ENCODE data around the gene IDH3A. TPM values are rescaled to one million over a fixed set of nuclear protein-coding genes. Genes with fewer than 3 reads are reported as not detected.

IDH3A gene
- polyA plus RNA-seq, 3 donors, result 46.5 to 85.0 (median 74.0) TPM

DNA sequence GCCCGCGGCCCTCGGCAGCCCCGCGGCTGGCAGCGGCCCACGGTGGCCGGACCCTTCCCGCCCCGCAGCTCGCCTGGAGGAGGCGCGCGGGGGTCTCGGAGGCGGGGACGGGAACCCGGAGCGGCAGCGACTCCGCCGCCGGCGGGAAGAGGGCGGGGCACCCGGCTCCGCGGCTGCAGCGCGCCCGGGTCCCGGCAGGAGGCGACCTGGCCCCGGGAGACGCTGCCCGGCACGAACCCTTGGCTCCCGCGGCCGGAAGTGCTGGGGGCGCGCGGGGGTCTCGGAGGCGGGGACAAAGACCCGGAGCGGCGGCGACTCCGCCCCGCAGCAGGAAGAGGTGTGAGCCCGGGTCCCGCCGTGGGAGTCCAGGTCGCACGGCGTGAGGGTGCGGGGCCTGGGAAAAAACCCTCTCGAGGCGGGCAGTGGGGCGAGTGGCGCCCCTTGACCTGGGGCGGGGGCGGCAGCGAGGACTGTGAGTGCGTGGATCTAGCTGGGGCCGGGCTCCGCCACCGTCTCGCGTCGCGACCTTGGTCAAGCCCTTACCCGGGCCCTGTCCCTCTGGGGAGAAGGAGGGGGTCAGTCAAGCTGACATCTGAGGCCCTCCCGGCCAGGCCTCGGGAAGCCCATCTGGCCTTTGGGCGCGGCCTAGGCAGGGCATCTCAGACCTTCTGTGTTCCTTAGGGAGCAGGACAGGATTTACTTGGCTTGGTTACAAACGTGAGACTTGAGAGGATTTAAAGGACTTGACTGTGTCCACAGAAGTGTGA is 17.7 kb upstream of the IDH3A start, which contains the start of gene CIB2:
Gene CIB2, minus strand, starts transcription at position 151 of the 767 bp plus-strand sequence. CDS start 230 bp downstream, outside the sequence.
- peak within 1 kb of the TSS; percentile 82 for H3K4me2 ChIP-seq (replicated peaks; ENCODE audit: extremely low read depth, low read length, poor library complexity, severe bottlenecking)
- no peaks in the 10 kb centered on the region for H4K20me1 ChIP-seq (ENCODE audit: insufficient read depth, low read length)
- WGBS (ENCODE audit: insufficient coverage), result under 1% methylated on average over 71 of the region's 79 CpGs
- H3K9me3 Mint-ChIP-seq, result peaks cover 0 to 4% (median 0%) of the 10 kb centered on the region in 7 donors
- H2AFZ ChIP-seq (ENCODE audit: insufficient read depth, low read depth, low read length, poor library complexity, severe bottlenecking), result peak within 1 kb of the TSS; percentile 99
- peaks cover 10 to 14% (median 12%) of the 10 kb centered on the region in 3 donors for H3K27me3 Mint-ChIP-seq (ENCODE audit: low read depth in 3 of 3)
- H3K27me3 ChIP-seq (ENCODE audit: control insufficient read depth in 2 of 2, insufficient read depth in 2 of 2, low read length in 2 of 2), result peaks cover 0 to 8% of the 10 kb centered on the region in 2 donors
- peak within 1 kb of the TSS in 5 of 7 donors; percentile 23 to 75 (median 72) for H3K27ac Mint-ChIP-seq
- DNase-seq, result peak; percentile 29 to 58 (median 55)
- TF ChIP-seq, protein P1, sequence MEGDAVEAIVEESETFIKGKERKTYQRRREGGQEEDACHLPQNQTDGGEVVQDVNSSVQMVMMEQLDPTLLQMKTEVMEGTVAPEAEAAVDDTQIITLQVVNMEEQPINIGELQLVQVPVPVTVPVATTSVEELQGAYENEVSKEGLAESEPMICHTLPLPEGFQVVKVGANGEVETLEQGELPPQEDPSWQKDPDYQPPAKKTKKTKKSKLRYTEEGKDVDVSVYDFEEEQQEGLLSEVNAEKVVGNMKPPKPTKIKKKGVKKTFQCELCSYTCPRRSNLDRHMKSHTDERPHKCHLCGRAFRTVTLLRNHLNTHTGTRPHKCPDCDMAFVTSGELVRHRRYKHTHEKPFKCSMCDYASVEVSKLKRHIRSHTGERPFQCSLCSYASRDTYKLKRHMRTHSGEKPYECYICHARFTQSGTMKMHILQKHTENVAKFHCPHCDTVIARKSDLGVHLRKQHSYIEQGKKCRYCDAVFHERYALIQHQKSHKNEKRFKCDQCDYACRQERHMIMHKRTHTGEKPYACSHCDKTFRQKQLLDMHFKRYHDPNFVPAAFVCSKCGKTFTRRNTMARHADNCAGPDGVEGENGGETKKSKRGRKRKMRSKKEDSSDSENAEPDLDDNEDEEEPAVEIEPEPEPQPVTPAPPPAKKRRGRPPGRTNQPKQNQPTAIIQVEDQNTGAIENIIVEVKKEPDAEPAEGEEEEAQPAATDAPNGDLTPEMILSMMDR (IDR thresholded peaks at IDR 0.05), result peak; percentile 94
- H3K9me3 ChIP-seq (replicated peaks in 1 of 2; ENCODE audit: control insufficient read depth in 1 of 2, insufficient read depth in 1 of 2, low read length in 2 of 2), result no peaks in the 10 kb centered on the region
- no peaks in the 10 kb centered on the region for H3K79me2 ChIP-seq (ENCODE audit: insufficient read depth, low read length)
- peaks cover 9 to 20% of the 10 kb centered on the region in 2 donors for H3K4me1 ChIP-seq (ENCODE audit: control insufficient read depth in 1 of 2, insufficient read depth in 2 of 2, low read length in 2 of 2)
- peak within 1 kb of the TSS; percentile 85 to 89 for H3K4me3 Mint-ChIP-seq
- intact Hi-C loops (cut with micrococcal nuclease), result loop anchor here in 1 of 2 donors (5.0 kb wide), 2 partner anchors 66 to 111 kb away; no protein-coding TSS in a partner anchor
- H3K27ac ChIP-seq (ENCODE audit: low read depth in 1 of 2, low read length in 2 of 2), result peak within 1 kb of the TSS in 1 of 2 donors; percentile 73
- peaks cover 26% of the 10 kb centered on the region for H3K4me1 Mint-ChIP-seq
- no peaks in the 10 kb centered on the region for H3K36me3 Mint-ChIP-seq
- peak within 1 kb of the TSS; percentile 82 for H3K9ac ChIP-seq (ENCODE audit: insufficient read depth, low read length, poor library complexity, severe bottlenecking)
- H3K4me3 ChIP-seq (replicated peaks in 1 of 3; ENCODE audit: low read depth in 2 of 3, low read length in 3 of 3), result peak within 1 kb of the TSS; percentile 74 to 84 (median 79)
- H3K36me3 ChIP-seq (replicated peaks in 1 of 2; ENCODE audit: control insufficient read depth in 1 of 2, insufficient read depth in 2 of 2, low read length in 2 of 2), result no peaks in the 10 kb centered on the region

DNA sequence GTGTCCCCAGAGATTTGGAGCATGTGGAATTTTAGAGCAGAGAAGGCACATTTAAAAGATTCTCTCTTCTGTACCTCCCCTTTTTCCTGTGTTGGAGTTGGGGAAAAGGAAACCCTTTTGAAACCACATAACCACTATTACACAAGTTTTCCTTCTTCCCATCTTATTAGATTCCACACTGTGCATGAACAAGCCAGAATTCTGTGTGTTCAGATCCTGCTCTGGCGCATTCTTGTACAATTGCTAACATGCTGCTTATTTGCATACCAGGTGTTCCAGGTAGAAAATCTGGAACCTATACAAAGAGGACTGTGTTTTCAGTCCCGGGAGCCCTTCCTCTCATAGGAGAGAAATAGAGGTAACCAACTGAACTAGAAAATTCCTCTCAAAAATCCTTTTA is 15.4 kb upstream of the IDH3A start:
- peaks cover 0 to 4% (median 0%) of the 10 kb centered on the region in 7 donors for H3K9me3 Mint-ChIP-seq

More for the DNA sequence above, 15.4 kb upstream of the IDH3A start:
- Histone ChIP-seq H3K27ac (ENCODE audit: low read depth in 1 of 2, low read length in 2 of 2) (no peak overlapping the region), H3K9me3 (replicated peaks in 1 of 2; ENCODE audit: control insufficient read depth in 1 of 2, insufficient read depth in 1 of 2, low read length in 2 of 2) (no peaks in the 10 kb centered on the region), H3K27me3 (ENCODE audit: control insufficient read depth in 2 of 2, insufficient read depth in 2 of 2, low read length in 2 of 2) (peaks cover 0 to 8% of the 10 kb centered on the region in 2 donors), H3K79me2 (ENCODE audit: insufficient read depth, low read length) (no peaks in the 10 kb centered on the region), H3K4me2 (replicated peaks; ENCODE audit: extremely low read depth, low read length, poor library complexity, severe bottlenecking) (no peak overlapping the region), H3K4me1 (ENCODE audit: control insufficient read depth in 1 of 2, insufficient read depth in 2 of 2, low read length in 2 of 2) (peaks cover 9 to 20% of the 10 kb centered on the region in 2 donors), H3K36me3 (replicated peaks in 1 of 2; ENCODE audit: control insufficient read depth in 1 of 2, insufficient read depth in 2 of 2, low read length in 2 of 2) (no peaks in the 10 kb centered on the region), H3K9ac (ENCODE audit: insufficient read depth, low read length, poor library complexity, severe bottlenecking) (peak overlapping the region; percentile 27), H3K4me3 (replicated peaks in 1 of 3; ENCODE audit: low read depth in 2 of 3, low read length in 3 of 3) (no peak overlapping the region), H2AFZ (ENCODE audit: insufficient read depth, low read depth, low read length, poor library complexity, severe bottlenecking) (no peak overlapping the region), H4K20me1 (ENCODE audit: insufficient read depth, low read length) (no peaks in the 10 kb centered on the region)
- DNase-seq, result no peak
- H3K36me3 Mint-ChIP-seq, result no peaks in the 10 kb centered on the region
- no peak overlapping the region for H3K4me3 Mint-ChIP-seq
- no peak overlapping the region for H3K27ac Mint-ChIP-seq
- TF ChIP-seq, protein P1 (IDR thresholded peaks at IDR 0.05), result no peak
- intact Hi-C loops (cut with micrococcal nuclease), result loop anchor here in 1 of 2 donors (5.0 kb wide), 2 partner anchors 64 to 108 kb away; no protein-coding TSS in a partner anchor
- WGBS (ENCODE audit: insufficient coverage), result no CpG with 5 or more reads among the region's 2 CpGs
- peaks cover 10 to 12% (median 11%) of the 10 kb centered on the region in 3 donors for H3K27me3 Mint-ChIP-seq (ENCODE audit: low read depth in 3 of 3)
- H3K4me1 Mint-ChIP-seq, result peaks cover 21% of the 10 kb centered on the region

All from CD14-positive monocyte (primary cell).